ENCODE measurements around the gene PLXNA4. TPM values are rescaled to one million over a fixed set of nuclear protein-coding genes. Genes with fewer than 3 reads are reported as not detected.

PLXNA4 gene
- polyA plus RNA-seq, 1 donor (not counting 4 experiments of a cell fraction or from before 2014, with no cell fraction given) = 0.01 TPM

DNA sequence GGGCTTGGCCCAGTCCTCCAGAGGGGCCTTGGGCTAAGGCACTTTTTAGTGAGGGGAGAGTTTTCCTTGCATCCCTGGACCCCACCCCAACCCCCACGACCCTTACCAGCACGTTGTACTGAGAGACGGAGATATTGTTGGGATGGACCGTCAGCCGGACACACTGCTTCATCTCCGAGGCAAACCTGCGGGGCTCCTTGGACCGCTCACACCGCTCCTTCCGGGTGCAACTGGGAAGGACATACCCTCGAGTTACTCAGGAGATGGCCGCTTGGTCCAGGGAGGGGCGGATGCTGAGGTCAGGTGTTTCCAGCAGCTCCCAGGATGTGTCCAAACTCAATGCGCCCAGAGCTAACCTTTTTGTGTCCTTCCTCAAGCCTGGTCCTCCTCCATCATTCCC, 348.0 kb downstream of the PLXNA4 start:
- H3K9ac ChIP-seq (ENCODE audit: control insufficient read depth, extremely low read depth, insufficient read depth, low read length) = no peak overlapping the region
- H3K4me1 ChIP-seq (ENCODE audit: control insufficient read depth, extremely low read depth, insufficient read depth, low read length) = no peaks in the 10 kb centered on the region
- FAIRE-seq = no peak
- no peaks in the 10 kb centered on the region for H3K9me1 ChIP-seq (ENCODE audit: control insufficient read depth, extremely low read depth, insufficient read depth, low read length)
- no peak overlapping the region for H3K27ac ChIP-seq (ENCODE audit: control insufficient read depth, insufficient read depth, low read length)
- DNase-seq (ENCODE audit: low read depth, low spot score) = no peak
- no peaks in the 10 kb centered on the region for H3K36me3 ChIP-seq (ENCODE audit: control insufficient read depth in 2 of 2, extremely low read depth in 1 of 2, insufficient read depth in 2 of 2, low read length in 2 of 2)
- H2AFZ ChIP-seq (ENCODE audit: control insufficient read depth, low read length) = no peak overlapping the region
- no peaks in the 10 kb centered on the region for H3K9me3 ChIP-seq (ENCODE audit: control insufficient read depth, low read depth, low read length)
- dilution Hi-C loops (cut with MboI; ENCODE audit: extremely low pct_ligation_motif_present, low sequenced_read_pairs) = no loop called here
- TF ChIP-seq, protein P1, sequence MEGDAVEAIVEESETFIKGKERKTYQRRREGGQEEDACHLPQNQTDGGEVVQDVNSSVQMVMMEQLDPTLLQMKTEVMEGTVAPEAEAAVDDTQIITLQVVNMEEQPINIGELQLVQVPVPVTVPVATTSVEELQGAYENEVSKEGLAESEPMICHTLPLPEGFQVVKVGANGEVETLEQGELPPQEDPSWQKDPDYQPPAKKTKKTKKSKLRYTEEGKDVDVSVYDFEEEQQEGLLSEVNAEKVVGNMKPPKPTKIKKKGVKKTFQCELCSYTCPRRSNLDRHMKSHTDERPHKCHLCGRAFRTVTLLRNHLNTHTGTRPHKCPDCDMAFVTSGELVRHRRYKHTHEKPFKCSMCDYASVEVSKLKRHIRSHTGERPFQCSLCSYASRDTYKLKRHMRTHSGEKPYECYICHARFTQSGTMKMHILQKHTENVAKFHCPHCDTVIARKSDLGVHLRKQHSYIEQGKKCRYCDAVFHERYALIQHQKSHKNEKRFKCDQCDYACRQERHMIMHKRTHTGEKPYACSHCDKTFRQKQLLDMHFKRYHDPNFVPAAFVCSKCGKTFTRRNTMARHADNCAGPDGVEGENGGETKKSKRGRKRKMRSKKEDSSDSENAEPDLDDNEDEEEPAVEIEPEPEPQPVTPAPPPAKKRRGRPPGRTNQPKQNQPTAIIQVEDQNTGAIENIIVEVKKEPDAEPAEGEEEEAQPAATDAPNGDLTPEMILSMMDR (optimal IDR thresholded peaks at IDR 0.05 in 1 of 3, IDR thresholded peaks at IDR 0.05 in 1 of 3, conservative IDR thresholded peaks at IDR 0.05 in 1 of 3; ENCODE audit: extremely low read depth in 1 of 3, insufficient read depth in 2 of 3, low read length in 3 of 3) = no peak
- no peak for TF ChIP-seq EZH2 (IDR thresholded peaks at IDR 0.05; ENCODE audit: low read length)
- H3K4me2 ChIP-seq (ENCODE audit: control insufficient read depth, extremely low read depth, insufficient read depth, low read depth, low read length) = no peak overlapping the region
- no peaks in the 10 kb centered on the region for H4K20me1 ChIP-seq (ENCODE audit: control insufficient read depth, extremely low read depth, insufficient read depth, low read length)
- no peaks in the 10 kb centered on the region for H3K79me2 ChIP-seq (ENCODE audit: control insufficient read depth, insufficient read depth, low read length)
- no peak overlapping the region for H3K4me3 ChIP-seq (ENCODE audit: control insufficient read depth in 2 of 3, extremely low read depth in 1 of 3, insufficient read depth in 2 of 3, low read depth in 1 of 3, low read length in 3 of 3)
- H3K27me3 ChIP-seq (ENCODE audit: control insufficient read depth, extremely low read depth, insufficient read depth, low read length) = peaks cover 29% of the 10 kb centered on the region

DNA sequence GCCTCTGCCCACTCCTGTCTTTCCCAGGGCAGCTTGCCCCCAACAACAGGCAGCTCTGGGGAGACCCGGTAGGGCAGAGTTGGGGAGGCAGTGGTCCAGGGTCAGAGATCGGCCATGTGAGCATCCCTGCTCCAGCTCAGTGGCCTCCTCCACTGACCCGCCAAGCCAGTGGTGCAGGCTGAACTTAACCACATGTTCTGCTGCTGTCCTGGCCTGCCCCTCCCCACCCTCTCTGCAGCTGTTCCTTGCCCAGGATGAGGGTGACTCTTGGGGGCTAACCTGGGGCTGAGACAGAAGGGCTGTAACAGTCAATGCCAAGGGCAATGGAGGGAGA, 349.3 kb downstream of the PLXNA4 start:
- H3K4me1 ChIP-seq (ENCODE audit: control insufficient read depth, extremely low read depth, insufficient read depth, low read length) = no peaks in the 10 kb centered on the region
- no peaks in the 10 kb centered on the region for H3K9me3 ChIP-seq (ENCODE audit: control insufficient read depth, low read depth, low read length)
- H3K27ac ChIP-seq (ENCODE audit: control insufficient read depth, insufficient read depth, low read length) = no peak overlapping the region
- no peak overlapping the region for H3K4me2 ChIP-seq (ENCODE audit: control insufficient read depth, extremely low read depth, insufficient read depth, low read depth, low read length)
- FAIRE-seq = no peak
- H3K79me2 ChIP-seq (ENCODE audit: control insufficient read depth, insufficient read depth, low read length) = no peaks in the 10 kb centered on the region
- no peaks in the 10 kb centered on the region for H4K20me1 ChIP-seq (ENCODE audit: control insufficient read depth, extremely low read depth, insufficient read depth, low read length)
- no peak overlapping the region for H3K9ac ChIP-seq (ENCODE audit: control insufficient read depth, extremely low read depth, insufficient read depth, low read length)
- H3K36me3 ChIP-seq (ENCODE audit: control insufficient read depth in 2 of 2, extremely low read depth in 1 of 2, insufficient read depth in 2 of 2, low read length in 2 of 2) = no peaks in the 10 kb centered on the region
- no peak for DNase-seq (ENCODE audit: low read depth, low spot score)
- H3K4me3 ChIP-seq (ENCODE audit: control insufficient read depth in 2 of 3, extremely low read depth in 1 of 3, insufficient read depth in 2 of 3, low read depth in 1 of 3, low read length in 3 of 3) = no peak overlapping the region
- dilution Hi-C loops (cut with MboI; ENCODE audit: extremely low pct_ligation_motif_present, low sequenced_read_pairs) = no loop called here
- H2AFZ ChIP-seq (ENCODE audit: control insufficient read depth, low read length) = no peak overlapping the region
- H3K9me1 ChIP-seq (ENCODE audit: control insufficient read depth, extremely low read depth, insufficient read depth, low read length) = no peaks in the 10 kb centered on the region
- peaks cover 25% of the 10 kb centered on the region for H3K27me3 ChIP-seq (ENCODE audit: control insufficient read depth, extremely low read depth, insufficient read depth, low read length)
- TF ChIP-seq, protein P1 (optimal IDR thresholded peaks at IDR 0.05 in 1 of 3, IDR thresholded peaks at IDR 0.05 in 1 of 3, conservative IDR thresholded peaks at IDR 0.05 in 1 of 3; ENCODE audit: extremely low read depth in 1 of 3, insufficient read depth in 2 of 3, low read length in 3 of 3) = no peak
- TF ChIP-seq EZH2 (IDR thresholded peaks at IDR 0.05; ENCODE audit: low read length) = no peak

All from keratinocyte (primary cell).